ENCODE results near the gene RTN1.

DNA sequence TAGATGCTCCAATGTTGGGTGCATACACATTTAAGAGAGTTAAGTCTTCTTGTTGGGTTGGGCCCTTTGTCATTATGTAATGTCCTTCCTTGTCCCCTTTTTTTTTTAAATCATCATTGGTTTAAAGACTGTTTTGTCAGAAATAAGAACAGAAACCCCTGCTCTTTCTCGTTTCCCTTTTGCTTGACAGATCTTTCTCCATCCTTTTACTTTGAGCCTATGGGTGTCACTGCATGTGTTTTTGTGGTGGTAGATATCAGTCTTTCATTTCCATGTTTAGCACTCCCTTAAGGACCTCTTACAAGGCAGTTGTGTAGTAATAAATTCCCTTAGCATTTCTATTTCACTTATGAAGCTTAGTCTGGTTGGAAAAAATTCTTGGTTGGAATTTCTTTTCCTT lies 47.4 kb downstream of the RTN1 start:
- TF ChIP-seq POLR2AphosphoS5 (IDR thresholded peaks at IDR 0.05) (no peak), EP300 (IDR thresholded peaks at IDR 0.05) (no peak)

Data from suprapubic skin (tissue), 4 donors.